Measurements from ENCODE around the gene BTBD16.

Gene BTBD16

DNA sequence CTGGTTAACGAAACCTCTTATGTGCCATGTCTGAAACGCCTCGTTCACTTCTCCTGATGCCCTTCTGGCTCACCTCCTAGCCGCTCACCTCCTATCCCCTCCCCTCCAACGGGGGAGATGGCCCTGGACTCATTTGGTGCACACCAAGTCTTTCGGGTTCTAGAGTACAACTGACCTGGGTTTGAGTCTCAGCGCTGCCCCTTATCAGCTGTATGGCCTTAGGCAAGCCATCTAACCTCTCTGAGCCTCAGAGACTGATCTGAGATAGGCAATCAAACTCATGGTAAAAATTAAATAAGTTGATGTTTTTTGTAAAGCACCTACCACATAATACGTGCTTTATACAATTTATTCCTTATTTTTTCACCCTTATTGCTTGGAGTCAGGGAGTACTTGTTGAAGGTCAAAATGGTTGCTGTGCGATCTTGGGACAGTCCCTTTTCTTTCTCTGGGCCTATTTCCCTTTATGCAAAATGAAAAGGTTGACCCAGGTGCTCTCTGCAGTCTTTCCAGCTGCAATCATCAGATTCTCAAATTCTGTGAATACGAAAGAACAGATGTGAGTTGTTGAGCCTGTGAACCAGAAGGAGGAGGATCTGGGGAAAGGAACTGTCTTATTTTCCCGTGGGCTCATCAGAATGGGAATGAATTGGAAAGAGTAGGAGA, 72.2 kb downstream of the BTBD16 start:
- no peak for DNase-seq (ENCODE audit: low read depth)

- DNase-seq (ENCODE audit: low read depth), result no peak
Observed at GRCh38 chr10:122343936-122344335, 72.8 kb downstream of the BTBD16 start.

- DNase-seq (ENCODE audit: low read depth), result no peak
Observed at GRCh38 chr10:122344741-122345258, 73.7 kb downstream of the BTBD16 start.

GRCh38 chr10:122346326-122346950, 75.3 kb downstream of the BTBD16 start:
- no peak for DNase-seq (ENCODE audit: low read depth)

DNA sequence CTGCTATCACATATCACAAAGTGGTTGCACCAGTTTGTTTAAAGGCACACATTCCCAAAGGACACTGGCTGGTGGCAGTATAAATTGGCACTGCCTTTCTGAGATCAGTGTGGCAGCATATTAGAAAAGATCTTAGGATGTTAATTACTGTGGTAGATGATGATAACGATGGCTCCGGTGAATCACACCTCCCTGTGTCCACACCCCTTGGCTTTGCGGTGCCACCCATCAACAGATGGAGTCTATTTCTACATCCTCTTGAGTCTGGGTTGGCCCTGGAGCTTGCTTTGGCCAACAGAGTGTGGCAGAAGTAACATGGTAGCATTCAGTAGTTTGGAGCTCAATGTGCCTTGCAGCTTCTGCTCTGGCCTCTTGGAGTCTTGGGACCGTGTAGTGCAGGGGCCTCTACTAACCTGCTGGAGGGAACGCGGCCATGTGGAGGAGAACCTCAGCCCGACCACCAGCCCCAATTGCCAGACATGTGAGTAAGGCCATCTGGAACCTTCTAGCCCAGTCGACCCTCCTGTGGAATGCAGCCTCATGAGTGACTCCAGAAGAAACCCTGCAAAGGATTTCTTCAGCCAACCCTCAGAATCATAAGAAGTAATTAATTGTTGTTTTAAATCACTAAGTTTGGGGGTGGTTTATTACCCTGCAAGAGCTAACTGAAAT, 76.2 kb downstream of the BTBD16 start:
- DNase-seq (ENCODE audit: low read depth), result no peak

DNA sequence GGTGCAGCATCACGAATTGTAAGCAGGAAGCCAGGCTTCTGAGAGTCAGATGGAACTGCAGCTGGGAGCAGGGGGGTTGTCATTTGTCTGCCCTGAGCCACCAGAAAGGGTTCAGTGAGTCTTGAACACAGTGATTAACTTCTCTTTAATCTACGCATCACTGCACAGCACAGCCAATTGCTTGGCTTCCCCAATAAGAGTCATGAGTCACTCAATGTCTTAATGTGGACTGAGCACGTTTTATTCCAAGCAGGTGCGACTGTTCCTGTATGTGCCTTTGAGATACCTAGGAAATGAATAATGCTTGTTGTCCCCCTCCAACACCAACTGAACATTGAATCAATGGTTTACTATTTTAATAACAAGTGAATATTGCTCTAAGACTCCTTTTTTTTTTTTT, 77.4 kb downstream of the BTBD16 start:
- DNase-seq (ENCODE audit: low read depth), result no peak

DNA sequence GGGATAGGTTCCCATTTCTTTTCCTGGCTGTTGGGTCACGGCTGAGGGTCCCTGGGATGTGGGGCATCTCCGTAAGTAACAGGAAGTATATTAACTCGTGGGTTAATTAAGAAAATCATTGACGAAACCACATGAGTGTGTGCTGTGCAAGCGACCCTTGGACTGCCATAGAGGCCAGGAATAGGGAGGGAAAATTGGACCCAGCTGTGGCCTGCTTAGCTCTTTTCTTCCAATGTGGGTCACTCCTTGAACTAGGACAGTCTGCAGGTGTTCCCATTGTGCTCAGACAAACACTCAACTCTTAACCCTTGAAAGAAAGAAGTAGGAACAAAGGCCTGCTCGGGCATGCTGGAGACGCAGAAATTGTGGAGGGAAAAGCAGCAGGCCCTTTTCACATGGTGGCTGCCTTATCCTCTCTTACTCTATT, 77.9 kb downstream of the BTBD16 start:
- DNase-seq (ENCODE audit: low read depth), result no peak

DNA sequence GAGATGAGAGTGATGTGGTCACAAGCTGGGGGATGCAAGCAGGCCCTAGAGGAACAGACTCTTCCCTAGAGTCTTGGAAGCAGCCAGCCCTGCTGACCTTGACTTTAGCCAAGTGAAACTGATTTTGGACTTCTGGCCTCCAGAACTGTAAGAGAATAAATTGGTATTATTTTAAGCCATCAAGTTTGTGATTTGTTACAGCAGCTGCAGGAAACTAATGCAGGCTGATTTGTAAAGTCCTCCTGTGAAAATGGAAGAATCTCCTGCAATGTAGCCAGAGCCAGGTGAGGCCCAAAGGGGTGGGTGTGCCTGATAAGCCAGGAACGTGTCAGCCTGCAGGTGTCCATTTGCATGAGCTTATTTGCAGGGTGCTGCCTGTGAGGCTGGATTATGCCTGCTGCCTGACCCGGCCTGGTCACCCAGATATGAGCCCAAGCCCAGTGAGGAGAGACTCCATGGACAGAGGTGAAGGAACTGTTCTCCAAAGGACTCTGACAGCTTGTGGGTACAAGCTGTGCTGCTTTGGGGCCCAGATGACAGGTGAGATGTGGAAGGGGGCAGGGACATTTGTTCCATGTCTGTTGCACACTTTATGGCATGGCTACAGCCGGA, 78.8 kb downstream of the BTBD16 start:
- DNase-seq (ENCODE audit: low read depth), result no peak

- DNase-seq (ENCODE audit: low read depth), result no peak
Observed at GRCh38 chr10:122350893-122351292, 79.8 kb downstream of the BTBD16 start.

GRCh38 chr10:122352817-122353525, 81.9 kb downstream of the BTBD16 start:
- no peak for DNase-seq (ENCODE audit: low read depth)

- no peak for DNase-seq (ENCODE audit: low read depth)
Observed at GRCh38 chr10:122354383-122354782, 83.3 kb downstream of the BTBD16 start.

DNA sequence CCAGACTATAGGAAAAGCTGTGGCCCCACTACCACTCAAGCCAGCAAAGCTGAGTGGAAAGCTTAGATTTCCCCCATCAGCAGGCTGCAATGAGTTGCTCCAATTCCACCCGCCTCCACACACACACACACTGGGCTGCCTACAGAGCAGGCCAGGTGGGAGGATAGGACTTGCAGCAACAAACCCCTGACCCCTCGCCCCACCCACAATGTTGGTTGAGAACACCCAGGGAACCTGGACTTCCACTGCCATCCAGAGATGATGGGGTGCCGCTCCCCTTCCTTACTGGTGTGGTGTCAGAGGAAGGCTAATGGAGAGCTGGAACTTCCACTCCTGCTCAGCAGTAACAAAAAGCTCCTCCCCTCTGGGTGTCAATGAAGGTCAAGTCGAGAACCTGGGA, 86.6 kb downstream of the BTBD16 start:
- DNase-seq (ENCODE audit: low read depth), result no peak

DNA sequence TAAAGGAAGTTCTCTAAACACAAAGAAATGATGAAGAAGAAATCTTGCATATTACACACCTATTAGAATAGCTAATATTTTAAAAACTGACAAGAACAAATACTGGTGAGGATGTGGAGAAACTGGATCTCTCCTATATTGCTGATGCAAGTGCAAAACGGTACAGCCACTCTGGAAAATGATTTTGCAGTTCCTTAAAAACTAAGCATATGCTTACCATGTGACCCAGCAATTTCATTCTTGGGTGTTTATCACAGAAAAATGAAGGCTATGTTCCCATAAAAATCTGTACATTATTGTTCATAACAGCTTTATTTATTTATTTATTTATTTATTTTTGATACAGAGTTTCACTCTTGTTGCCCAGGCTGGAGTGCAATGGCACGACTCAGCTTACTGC, 88.5 kb downstream of the BTBD16 start:
- no peak for DNase-seq (ENCODE audit: low read depth)

DNA sequence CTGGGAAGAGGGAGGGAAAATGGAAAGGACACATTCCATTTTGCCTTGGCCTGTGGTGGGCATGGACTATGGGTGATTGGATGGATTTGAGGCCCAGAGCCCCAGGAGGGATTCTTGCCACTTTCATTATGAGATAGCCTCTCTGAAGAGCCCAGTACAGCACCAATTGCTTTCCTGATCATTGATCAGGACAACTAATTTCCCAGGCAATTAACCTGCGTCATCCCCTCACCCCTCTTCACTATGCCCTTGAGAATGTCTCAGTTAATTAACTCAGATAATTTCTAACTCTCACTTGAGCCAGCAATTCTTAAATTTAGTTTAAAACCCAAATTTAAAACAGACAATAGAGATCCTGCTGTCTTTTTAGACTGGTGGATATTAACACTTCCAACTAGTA, 90.0 kb downstream of the BTBD16 start:
- no peak for DNase-seq (ENCODE audit: low read depth)

DNA sequence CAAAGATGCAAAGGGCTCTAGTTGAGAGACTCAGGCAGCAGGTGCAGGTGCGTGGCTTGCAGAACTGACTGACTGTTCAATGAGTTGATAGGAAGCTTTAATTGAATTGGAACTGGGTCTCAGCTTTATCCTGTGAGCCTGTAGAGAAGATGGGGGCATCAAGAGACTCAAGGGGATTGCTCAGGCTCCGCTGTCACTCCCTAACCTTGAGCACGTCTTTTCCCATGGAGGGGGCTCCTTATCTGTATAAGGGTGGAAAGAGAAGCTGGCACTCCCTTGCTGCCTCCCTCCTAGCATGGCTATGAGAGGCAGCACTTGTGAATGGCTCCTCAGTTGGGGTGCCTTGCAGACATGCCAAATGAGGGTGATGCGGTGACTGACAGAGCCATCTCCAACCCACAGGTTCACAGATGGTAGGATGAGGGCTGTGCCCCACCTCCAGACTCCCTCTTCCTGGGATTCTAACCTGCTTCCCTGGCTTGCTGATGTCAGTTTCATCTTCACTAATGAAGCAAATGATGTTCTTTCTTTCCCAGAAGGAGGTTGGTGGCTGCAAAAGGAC, 91.0 kb downstream of the BTBD16 start:
- no peak for DNase-seq (ENCODE audit: low read depth)

GRCh38 chr10:122362621-122363020, 91.5 kb downstream of the BTBD16 start:
- no peak for DNase-seq (ENCODE audit: low read depth)

DNA sequence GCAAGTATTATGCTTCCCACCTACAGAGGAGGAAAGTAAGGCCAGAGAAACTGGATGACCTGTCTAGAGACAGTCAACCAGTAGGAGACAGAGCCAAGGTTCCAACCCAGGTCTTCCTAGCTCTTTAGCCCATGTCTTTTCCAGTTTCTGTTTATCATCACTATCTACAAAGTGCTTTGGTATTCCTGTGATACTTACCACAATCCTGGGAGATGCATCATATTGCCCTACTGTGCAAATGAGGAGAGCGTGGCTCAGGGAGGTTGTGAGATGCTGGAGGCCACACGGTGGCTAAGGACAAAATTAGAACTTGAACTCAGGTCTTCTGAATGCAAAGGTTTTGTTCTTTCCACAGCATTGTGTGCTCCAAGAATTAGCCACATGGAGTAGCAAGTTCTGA, 92.2 kb downstream of the BTBD16 start:
- DNase-seq (ENCODE audit: low read depth), result no peak

DNA sequence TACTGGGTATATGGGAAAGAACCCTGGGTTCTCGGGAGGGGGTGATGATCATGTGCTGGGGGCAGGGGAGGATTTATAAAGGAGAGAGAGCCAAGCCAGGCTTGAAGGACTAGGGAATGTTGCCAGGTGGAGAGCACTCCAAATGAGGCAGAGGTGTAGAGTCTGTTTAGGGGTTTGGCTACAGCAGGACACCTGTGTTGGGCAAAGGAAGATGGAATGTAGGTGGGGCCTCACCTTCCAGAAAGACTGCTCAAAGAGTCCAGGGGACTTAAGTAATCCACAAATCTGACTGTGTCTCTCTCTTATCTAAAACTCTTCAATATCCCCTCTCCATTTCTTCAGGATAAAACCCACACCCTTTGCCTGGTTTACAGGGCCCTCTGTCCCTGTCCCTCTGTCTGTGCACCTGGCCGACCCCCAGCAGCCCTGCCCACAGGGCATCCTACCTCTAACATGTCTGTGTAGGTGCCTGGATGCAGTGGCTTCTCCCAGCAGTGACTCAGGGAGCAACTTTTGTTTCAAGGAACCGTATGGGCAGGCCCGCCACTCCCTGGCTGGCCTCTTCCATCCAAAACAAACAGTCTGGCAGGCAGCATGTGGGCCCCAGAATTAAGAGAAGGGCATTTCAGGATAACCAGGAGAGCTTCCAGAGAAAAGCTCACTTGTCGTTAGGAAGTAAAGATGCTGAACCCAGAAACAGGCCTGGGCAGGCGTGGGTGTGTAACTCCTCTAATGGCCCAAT, 92.8 kb downstream of the BTBD16 start:
- DNase-seq (ENCODE audit: low read depth), result no peak

DNA sequence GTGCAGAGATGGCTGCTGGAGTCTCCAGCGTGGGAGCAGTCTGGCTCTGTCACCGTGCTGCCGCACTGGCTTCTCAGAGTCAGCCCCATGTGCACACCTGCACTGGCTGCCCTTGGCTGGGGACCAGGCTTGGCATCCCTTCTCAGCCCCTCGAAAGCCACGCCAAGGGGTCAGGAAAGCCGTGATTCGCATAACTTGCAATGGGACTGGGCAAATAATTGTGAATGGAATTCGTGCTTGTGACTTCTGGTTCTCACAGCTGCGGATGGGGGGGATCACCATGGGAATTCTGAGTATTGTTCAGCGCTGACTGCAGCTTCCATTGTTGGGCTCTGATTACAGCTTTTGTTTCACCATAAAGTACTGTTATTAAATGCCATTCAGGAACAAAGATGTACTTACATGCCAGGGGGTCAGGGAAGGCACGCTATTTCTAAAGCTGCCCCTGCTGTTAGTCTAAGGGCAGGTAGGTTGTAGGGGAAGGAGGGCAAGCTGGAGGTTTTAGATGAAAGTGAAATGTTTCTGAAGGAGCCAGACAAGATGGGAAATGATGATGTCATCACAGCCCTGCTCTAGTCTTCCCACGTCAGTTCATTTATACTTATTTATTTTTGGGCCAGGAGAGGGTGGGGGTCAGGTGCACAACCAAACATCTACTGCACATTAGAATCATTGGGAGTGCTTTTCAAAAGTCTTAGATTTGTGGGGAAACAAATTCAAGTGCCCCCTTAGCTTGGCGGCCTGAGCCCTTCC, 97.6 kb downstream of the BTBD16 start:
- DNase-seq (ENCODE audit: low read depth), result no peak

- DNase-seq (ENCODE audit: low read depth), result no peak
Observed at GRCh38 chr10:122373108-122373507, 102.0 kb downstream of the BTBD16 start.

All from HS-5 (cell line).